Activated CD8-positive, alpha-beta memory T cell treated with anti-CD3 and anti-CD28 coated beads, Interleukin-2, amount 50 U/mL, for 48 hours (primary cell): ENCODE data around the gene POR.

ENCODE experiments used
- DNase-seq: peaks from one replicate; pipeline ENCODE4 v3.0.0-alpha.2; 2020

POR gene

GRCh38 chr7:75980430-75981202, 65.7 kb downstream of the POR start:
- no peak for DNase-seq

GRCh38 chr7:75981203-75981452, 66.2 kb downstream of the POR start:
- no peak for DNase-seq

GRCh38 chr7:75981453-75982305, 66.7 kb downstream of the POR start:
- DNase-seq, result no peak

DNA sequence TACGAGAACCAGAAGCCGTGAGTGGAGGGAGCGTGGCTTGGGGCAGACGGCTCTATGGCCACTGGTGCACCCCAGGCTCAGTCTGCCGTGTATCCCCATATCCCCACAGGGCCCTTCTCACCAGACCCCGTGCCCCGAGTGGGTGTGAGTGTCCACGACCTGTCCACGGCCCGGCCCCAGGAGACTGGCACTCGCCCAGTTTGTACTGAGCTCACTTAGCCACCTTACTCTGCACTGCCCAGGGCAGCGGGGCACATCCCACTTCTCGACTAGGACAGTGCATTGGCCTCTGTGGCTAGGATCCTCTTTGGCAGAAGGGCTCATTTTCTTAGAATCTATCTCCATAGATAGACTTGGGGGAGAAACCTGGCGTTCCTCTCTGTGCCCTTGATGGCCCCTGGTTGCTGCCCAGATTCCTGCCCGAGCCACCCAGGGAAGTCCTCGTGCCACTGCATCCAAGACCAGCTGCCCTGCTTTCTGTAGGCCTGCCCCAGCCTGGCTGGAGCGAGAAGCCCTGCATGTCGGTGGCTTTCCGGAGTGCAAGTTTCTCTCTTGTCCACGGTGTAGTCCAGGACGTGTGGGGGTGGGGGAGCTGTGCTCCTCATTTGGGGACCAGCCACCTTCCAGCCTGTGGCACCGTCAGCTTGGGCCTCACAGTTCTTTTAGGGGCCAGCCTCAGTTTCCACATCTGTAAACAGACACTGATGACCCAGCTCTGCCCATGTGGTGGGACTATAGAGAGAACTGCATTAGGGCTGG, 67.5 kb downstream of the POR start:
- no peak for DNase-seq

- no peak for DNase-seq
Observed at GRCh38 chr7:75983471-75984129, 68.6 kb downstream of the POR start.

GRCh38 chr7:75984130-75985008, 69.4 kb downstream of the POR start:
- no peak for DNase-seq

- DNase-seq, result no peak
Observed at GRCh38 chr7:75985009-75985517, 70.1 kb downstream of the POR start.

DNA sequence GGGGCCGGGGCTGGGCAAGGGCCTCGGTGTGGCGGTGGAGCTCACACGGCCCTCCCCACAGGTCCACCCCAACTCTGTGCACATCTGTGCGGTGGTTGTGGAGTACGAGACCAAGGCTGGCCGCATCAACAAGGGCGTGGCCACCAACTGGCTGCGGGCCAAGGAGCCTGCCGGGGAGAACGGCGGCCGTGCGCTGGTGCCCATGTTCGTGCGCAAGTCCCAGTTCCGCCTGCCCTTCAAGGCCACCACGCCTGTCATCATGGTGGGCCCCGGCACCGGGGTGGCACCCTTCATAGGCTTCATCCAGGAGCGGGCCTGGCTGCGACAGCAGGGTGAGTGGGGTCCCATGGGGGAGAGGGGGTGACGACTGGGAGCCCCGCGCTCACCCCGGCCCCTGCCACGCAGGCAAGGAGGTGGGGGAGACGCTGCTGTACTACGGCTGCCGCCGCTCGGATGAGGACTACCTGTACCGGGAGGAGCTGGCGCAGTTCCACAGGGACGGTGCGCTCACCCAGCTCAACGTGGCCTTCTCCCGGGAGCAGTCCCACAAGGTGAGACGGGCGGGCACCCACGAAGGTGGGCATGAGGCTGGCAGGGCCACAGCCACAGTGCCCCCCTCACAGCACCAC, 70.7 kb downstream of the POR start:
- DNase-seq, result no peak

DNA sequence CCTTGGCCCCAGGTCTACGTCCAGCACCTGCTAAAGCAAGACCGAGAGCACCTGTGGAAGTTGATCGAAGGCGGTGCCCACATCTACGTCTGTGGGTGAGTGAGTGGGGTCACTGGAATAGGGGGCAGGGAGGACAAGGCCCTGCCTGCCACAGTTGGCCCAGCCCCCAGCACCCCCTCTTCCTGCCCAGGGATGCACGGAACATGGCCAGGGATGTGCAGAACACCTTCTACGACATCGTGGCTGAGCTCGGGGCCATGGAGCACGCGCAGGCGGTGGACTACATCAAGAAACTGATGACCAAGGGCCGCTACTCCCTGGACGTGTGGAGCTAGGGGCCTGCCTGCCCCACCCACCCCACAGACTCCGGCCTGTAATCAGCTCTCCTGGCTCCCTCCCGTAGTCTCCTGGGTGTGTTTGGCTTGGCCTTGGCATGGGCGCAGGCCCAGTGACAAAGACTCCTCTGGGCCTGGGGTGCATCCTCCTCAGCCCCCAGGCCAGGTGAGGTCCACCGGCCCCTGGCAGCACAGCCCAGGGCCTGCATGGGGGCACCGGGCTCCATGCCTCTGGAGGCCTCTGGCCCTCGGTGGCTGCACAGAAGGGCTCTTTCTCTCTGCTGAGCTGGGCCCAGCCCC, 71.3 kb downstream of the POR start:
- no peak for DNase-seq

DNA sequence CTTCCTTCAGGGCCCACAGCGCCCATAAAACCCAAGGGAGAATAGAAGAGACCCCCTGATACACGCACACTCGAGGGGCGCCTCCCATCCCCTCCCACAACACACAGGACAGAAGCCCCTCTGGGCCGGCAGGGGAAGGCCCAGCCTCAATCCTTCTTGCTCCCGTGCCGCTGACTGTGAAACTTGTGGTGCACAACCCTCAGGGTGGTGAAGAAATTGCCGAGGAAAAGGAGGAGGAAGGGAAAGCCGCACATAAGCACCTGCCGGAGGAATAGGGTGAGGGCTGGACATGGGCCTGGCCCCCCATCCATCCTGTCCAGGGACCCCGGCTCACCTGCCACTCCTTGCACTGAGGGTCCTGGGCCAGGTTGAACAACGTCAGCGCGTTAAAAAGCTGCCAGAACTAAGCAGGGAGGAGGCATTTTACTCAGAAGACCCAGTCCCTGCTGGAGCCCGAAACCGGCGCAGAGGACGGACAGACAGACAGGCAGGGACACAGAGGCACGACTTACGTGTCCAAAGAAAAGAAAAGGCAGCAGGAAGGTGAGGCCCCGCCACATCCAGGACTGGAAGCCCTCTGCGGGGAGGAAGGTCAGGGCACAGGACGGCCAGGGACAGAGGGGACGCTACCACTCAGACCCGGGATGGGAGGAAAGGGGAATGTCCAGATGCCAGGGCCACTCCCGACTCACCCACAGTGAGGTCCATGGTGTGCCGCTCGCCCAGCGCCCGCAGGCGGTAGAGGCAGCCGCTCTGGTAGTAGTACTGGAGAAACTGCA, 72.3 kb downstream of the POR start:
- DNase-seq, result no peak

- DNase-seq, result no peak
Observed at GRCh38 chr7:75987805-75988567, 73.0 kb downstream of the POR start.

GRCh38 chr7:75988568-75989499, 73.9 kb downstream of the POR start:
- no peak for DNase-seq

GRCh38 chr7:75989500-75990388, 74.8 kb downstream of the POR start:
- no peak for DNase-seq

- no peak for DNase-seq
Observed at GRCh38 chr7:75991531-75992082, 76.7 kb downstream of the POR start.

DNA sequence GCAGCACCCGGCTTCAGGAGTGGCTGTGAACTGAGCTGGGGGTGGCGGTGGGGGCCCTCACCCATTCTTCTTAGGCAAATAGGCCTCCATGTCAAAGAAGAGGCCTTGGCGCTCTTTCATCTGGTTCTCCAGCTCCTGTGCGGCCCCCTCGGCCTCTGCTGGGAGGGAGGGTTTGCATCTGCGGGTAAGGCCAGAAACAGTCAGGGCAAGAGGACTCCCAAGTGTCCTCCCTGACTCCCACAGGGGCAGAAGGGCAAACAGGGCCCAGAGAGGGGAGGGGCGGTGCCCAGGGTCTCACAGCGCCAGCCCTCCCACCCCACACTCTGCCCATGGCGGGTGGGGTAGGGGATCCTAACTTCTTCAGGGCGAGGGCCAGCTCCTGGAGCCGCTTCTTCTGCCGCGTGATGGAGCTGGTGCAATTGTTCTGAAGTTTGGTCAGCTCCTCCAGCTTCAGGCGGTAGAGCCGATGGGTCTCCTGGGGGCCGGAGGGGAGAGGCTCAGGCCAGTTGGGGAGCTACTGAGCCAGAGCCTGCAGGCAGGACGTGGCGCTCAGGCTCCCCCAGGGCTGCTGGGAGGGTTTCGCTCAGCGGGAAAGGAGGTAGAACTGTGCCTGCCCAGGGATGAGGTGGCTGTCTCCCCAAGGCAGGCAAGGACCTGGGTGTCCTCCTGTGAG, 77.3 kb downstream of the POR start:
- no peak for DNase-seq
